Neutrophil (primary cell): ENCODE results near the gene COL15A1.

Experiments used
- H3K27ac ChIP-seq: fragments of 200-600 bp; sonication (generic); 2 replicates; pipeline ENCODE4 v1.5.1; 2016; ENCODE audit warnings: mild to moderate bottlenecking, moderate library complexity
- H3K27me3 ChIP-seq: fragments of 200-600 bp; sonication (generic); 2 replicates; pipeline ENCODE4 v1.6.0; 2016; ENCODE audit warnings: mild to moderate bottlenecking
- H3K36me3 ChIP-seq: fragments of 200-600 bp; sonication (generic); 2 replicates; pipeline ENCODE4 v1.5.1; 2017
- H3K4me1 ChIP-seq, 2 experiments: fragments of 200-600 bp in 1 of 2; sonication (generic) in 1 of 2; 1 replicate in 1 of 2; 2 replicates in 1 of 2; pipeline versions ENCODE4 v1.5.1 to v1.6.1; 2013 to 2016; ENCODE audit warnings: low read depth in 1 of 2, low read length in 1 of 2, mild to moderate bottlenecking in 1 of 2, moderate library complexity in 1 of 2; ENCODE audit not compliant: control insufficient read depth in 1 of 2, insufficient read depth in 1 of 2
- H3K4me3 ChIP-seq, 2 experiments: fragments of 200-600 bp in 1 of 2; sonication (generic) in 1 of 2; 1 replicate in 1 of 2; 2 replicates in 1 of 2; pipeline ENCODE4 v1.5.1; 2013 to 2016; ENCODE audit warnings: low read depth in 1 of 2, low read length in 1 of 2, mild to moderate bottlenecking in 1 of 2, moderate library complexity in 1 of 2
- H3K9me3 ChIP-seq: fragments of 200-600 bp; sonication (generic); 2 replicates; pipeline ENCODE4 v1.5.1; 2016
- CTCF ChIP-seq: fragments of 200-600 bp; sonication (generic); IDR thresholded peaks from 2 replicates; pipeline ENCODE4 v1.5.1; 2016; ENCODE audit warnings: antibody characterized with exemption

The COL15A1 gene

GRCh38 chr9:98929895-98930341 is 13.8 kb upstream of the COL15A1 start:
- no peak overlapping the region for H3K4me3 ChIP-seq
- H3K9me3 ChIP-seq, result no peaks in the 10 kb centered on the region
- no peaks in the 10 kb centered on the region for H3K36me3 ChIP-seq
- H3K27ac ChIP-seq, result no peak overlapping the region
- peaks cover 68% of the 10 kb centered on the region for H3K27me3 ChIP-seq
- TF ChIP-seq CTCF, result no peak
- no peaks in the 10 kb centered on the region for H3K4me1 ChIP-seq

- TF ChIP-seq CTCF, result no peak
- peaks cover 76% of the 10 kb centered on the region for H3K27me3 ChIP-seq
- H3K4me3 ChIP-seq, result no peak overlapping the region
- H3K9me3 ChIP-seq, result no peaks in the 10 kb centered on the region
- H3K36me3 ChIP-seq, result no peaks in the 10 kb centered on the region
- H3K27ac ChIP-seq, result no peak overlapping the region
- no peaks in the 10 kb centered on the region for H3K4me1 ChIP-seq
These were observed 12.9 kb upstream of the COL15A1 start for GRCh38 chr9:98930792-98931191.

- no peak for TF ChIP-seq CTCF
- peaks cover 86% of the 10 kb centered on the region for H3K27me3 ChIP-seq
- H3K27ac ChIP-seq, result no peak overlapping the region
- no peaks in the 10 kb centered on the region for H3K4me1 ChIP-seq
- no peaks in the 10 kb centered on the region for H3K9me3 ChIP-seq
- H3K4me3 ChIP-seq, result no peak overlapping the region
- no peaks in the 10 kb centered on the region for H3K36me3 ChIP-seq
These were observed 11.9 kb upstream of the COL15A1 start for GRCh38 chr9:98931600-98932389.

- TF ChIP-seq CTCF, result no peak
- Histone ChIP-seq H3K4me3 (no peak overlapping the region), H3K27ac (no peak overlapping the region), H3K36me3 (no peaks in the 10 kb centered on the region), H3K4me1 (no peaks in the 10 kb centered on the region), H3K27me3 (peaks cover 85% of the 10 kb centered on the region), H3K9me3 (no peaks in the 10 kb centered on the region)
These were observed 10.5 kb upstream of the COL15A1 start for GRCh38 chr9:98933185-98933584.

- Histone ChIP-seq H3K4me3 (no peak overlapping the region), H3K4me1 (no peaks in the 10 kb centered on the region), H3K9me3 (no peaks in the 10 kb centered on the region), H3K27me3 (peaks cover 85% of the 10 kb centered on the region), H3K27ac (no peak overlapping the region), H3K36me3 (no peaks in the 10 kb centered on the region)
- no peak for TF ChIP-seq CTCF
These were observed 9.8 kb upstream of the COL15A1 start for GRCh38 chr9:98933890-98934289.
